Stomach (tissue), 4 donors: ENCODE measurements around the gene TWF2.

ENCODE experiments used
- EP300 ChIP-seq: sonication (generic); formaldehyde crosslinking; IDR thresholded peaks from one replicate; pipeline ENCODE4 v1.6.1; 2017; ENCODE audit warnings: antibody characterized with exemption
- POLR2A ChIP-seq, 4 donors: fragments of 450-650 bp; IDR thresholded peaks; one replicate each; pipeline ENCODE4 v1.6.1; 2016; ENCODE audit warnings: antibody characterized with exemption in 4 of 4, control low read depth in 2 of 4, mild to moderate bottlenecking in 1 of 4, moderate library complexity in 1 of 4
- TF ChIP-seq, protein P1 (sequence below), 7 experiments: fragments of 450-650 bp in 4 of 7; fragments of 200-600 bp in 3 of 7; sonication (generic) in 3 of 7; IDR thresholded peaks; one replicate each; pipeline ENCODE4 v1.5.1; 2016 to 2019; ENCODE audit warnings: antibody characterized with exemption in 7 of 7, control low read depth in 2 of 7, mild to moderate bottlenecking in 1 of 7

DNA sequence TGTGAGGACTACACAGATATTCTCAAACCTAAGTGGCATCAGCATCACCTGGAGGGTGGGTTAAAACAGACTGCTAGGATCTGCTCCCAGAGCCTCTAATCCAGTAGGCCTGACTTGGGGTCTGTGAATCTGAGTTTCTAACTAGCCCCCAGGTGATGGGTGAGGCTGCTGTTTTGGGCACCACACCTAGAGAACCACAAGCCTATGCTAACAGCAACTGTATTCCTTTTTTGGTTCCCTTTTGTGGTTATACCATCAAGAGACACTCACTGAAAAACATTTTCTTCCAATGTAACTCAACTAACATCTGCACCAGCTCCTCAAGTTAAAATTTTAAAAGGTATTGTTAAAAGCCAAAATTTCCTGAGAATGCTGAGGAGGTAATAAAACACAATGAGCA is 23.5 kb upstream of the TWF2 start:
- TF ChIP-seq, protein P1, sequence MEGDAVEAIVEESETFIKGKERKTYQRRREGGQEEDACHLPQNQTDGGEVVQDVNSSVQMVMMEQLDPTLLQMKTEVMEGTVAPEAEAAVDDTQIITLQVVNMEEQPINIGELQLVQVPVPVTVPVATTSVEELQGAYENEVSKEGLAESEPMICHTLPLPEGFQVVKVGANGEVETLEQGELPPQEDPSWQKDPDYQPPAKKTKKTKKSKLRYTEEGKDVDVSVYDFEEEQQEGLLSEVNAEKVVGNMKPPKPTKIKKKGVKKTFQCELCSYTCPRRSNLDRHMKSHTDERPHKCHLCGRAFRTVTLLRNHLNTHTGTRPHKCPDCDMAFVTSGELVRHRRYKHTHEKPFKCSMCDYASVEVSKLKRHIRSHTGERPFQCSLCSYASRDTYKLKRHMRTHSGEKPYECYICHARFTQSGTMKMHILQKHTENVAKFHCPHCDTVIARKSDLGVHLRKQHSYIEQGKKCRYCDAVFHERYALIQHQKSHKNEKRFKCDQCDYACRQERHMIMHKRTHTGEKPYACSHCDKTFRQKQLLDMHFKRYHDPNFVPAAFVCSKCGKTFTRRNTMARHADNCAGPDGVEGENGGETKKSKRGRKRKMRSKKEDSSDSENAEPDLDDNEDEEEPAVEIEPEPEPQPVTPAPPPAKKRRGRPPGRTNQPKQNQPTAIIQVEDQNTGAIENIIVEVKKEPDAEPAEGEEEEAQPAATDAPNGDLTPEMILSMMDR (IDR thresholded peaks at IDR 0.05) = no peak
- TF ChIP-seq POLR2A (IDR thresholded peaks at IDR 0.05) (no peak), EP300 (no peak)
